Astrocyte (in vitro differentiated cells and primary cell): ENCODE results near the gene TOPORS.
"Not testable (repeated sequence)": the region's sequence is repeated elsewhere in the genome, so short reads cannot be mapped to it uniquely, and the experiment has no call there.

Experiments used
- EZH2 ChIP-seq: IDR thresholded peaks from 2 replicates; pipeline ENCODE4 v1.6.1; 2012; ENCODE audit warnings: mild to moderate bottlenecking, low read length, inconsistent platforms; ENCODE audit not compliant: insufficient read depth
- TF ChIP-seq, protein P1 (sequence below): IDR thresholded peaks from 2 replicates; pipeline ENCODE4 v1.5.1; 2011; ENCODE audit warnings: low read depth, mild to moderate bottlenecking, inconsistent platforms, low read length, moderate library complexity; ENCODE audit not compliant: insufficient read depth

GRCh38 chr9:32599021-32599420 lies 46.6 kb upstream of the TOPORS start:
- TF ChIP-seq EZH2: not testable (repeated sequence)
- TF ChIP-seq, protein P1, sequence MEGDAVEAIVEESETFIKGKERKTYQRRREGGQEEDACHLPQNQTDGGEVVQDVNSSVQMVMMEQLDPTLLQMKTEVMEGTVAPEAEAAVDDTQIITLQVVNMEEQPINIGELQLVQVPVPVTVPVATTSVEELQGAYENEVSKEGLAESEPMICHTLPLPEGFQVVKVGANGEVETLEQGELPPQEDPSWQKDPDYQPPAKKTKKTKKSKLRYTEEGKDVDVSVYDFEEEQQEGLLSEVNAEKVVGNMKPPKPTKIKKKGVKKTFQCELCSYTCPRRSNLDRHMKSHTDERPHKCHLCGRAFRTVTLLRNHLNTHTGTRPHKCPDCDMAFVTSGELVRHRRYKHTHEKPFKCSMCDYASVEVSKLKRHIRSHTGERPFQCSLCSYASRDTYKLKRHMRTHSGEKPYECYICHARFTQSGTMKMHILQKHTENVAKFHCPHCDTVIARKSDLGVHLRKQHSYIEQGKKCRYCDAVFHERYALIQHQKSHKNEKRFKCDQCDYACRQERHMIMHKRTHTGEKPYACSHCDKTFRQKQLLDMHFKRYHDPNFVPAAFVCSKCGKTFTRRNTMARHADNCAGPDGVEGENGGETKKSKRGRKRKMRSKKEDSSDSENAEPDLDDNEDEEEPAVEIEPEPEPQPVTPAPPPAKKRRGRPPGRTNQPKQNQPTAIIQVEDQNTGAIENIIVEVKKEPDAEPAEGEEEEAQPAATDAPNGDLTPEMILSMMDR: not testable (repeated sequence)
